HepG2 (cell line): Measurements from ENCODE around the gene KHNYN. TPM values are rescaled to one million over a fixed set of nuclear protein-coding genes. Genes with fewer than 3 reads are reported as not detected.

Experiments
- ATAD3A ChIP-seq: sonication (generic); formaldehyde crosslinking; IDR thresholded peaks from 2 replicates; pipeline ENCODE4 v1.4.0; 2020; ENCODE audit warnings: missing genetic modification reagents
- BHLHE40 ChIP-seq: IDR thresholded peaks from 2 replicates; pipeline ENCODE4 v1.6.1; 2011; ENCODE audit warnings: low read length, improper control_type of control experiment
- HOXA3 ChIP-seq: sonication (generic); formaldehyde crosslinking; IDR thresholded peaks from 2 replicates; pipeline ENCODE4 v1.5.0; 2020; ENCODE audit warnings: missing genetic modification reagents
- JUN ChIP-seq: sonication (generic); formaldehyde crosslinking; IDR thresholded peaks from 2 replicates; pipeline ENCODE4 v1.4.0; 2020; ENCODE audit warnings: mild to moderate bottlenecking, missing genetic modification reagents
- KLF13 ChIP-seq: sonication (generic); formaldehyde crosslinking; IDR thresholded peaks from 2 replicates; pipeline ENCODE4 v1.4.0; 2020; ENCODE audit warnings: mild to moderate bottlenecking, missing genetic modification reagents
- MAFF ChIP-seq: IDR thresholded peaks from 2 replicates; pipeline ENCODE4 v1.6.1; 2011; ENCODE audit warnings: low read depth, low read length, improper control_type of control experiment
- NR2F1 ChIP-seq, 2 experiments: fragments of 450-650 bp in 1 of 2; formaldehyde crosslinking in 1 of 2; IDR thresholded peaks; 2 replicates each; pipeline versions ENCODE4 v1.5.0 to v1.6.1; 2016 to 2020; ENCODE audit warnings: mild to moderate bottlenecking in 1 of 2, missing compliant biosample characterization in 1 of 2, missing genetic modification reagents in 1 of 2, moderate library complexity in 1 of 2
- PHF8 ChIP-seq: sonication (generic); formaldehyde crosslinking; IDR thresholded peaks from 2 replicates; pipeline ENCODE4 v1.5.0; 2020; ENCODE audit warnings: missing genetic modification reagents
- SIN3A ChIP-seq: IDR thresholded peaks from 2 replicates; pipeline ENCODE4 v1.6.1; 2011; ENCODE audit warnings: low read depth, mild to moderate bottlenecking, control low read depth, low read length, borderline replicate concordance
- STAT5B ChIP-seq: sonication (generic); formaldehyde crosslinking; IDR thresholded peaks from 2 replicates; pipeline ENCODE4 v1.4.0; 2020; ENCODE audit warnings: missing genetic modification reagents
- TEAD2 ChIP-seq: sonication (generic); formaldehyde crosslinking; IDR thresholded peaks from 2 replicates; pipeline ENCODE4 v1.9.0; 2021; ENCODE audit warnings: missing genetic modification reagents
- TRIM24 ChIP-seq: sonication (generic); formaldehyde crosslinking; IDR thresholded peaks from 2 replicates; pipeline ENCODE4 v1.8.0; 2022; ENCODE audit warnings: mild to moderate bottlenecking, missing genetic modification reagents
- ZFP82 ChIP-seq: sonication (generic); formaldehyde crosslinking; IDR thresholded peaks from 2 replicates; pipeline ENCODE4 v1.5.1; 2020; ENCODE audit warnings: mild to moderate bottlenecking, missing genetic modification reagents, borderline replicate concordance
- ZIK1 ChIP-seq: sonication (generic); formaldehyde crosslinking; IDR thresholded peaks from 2 replicates; pipeline ENCODE4 v1.5.0; 2020; ENCODE audit warnings: mild to moderate bottlenecking, low read depth, missing genetic modification reagents, borderline replicate concordance
- ZNF10 ChIP-seq: sonication (generic); formaldehyde crosslinking; IDR thresholded peaks from 2 replicates; pipeline ENCODE4 v1.4.0; 2020; ENCODE audit warnings: mild to moderate bottlenecking, low read depth, missing genetic modification reagents, borderline replicate concordance
- ZNF180 ChIP-seq: sonication (generic); formaldehyde crosslinking; IDR thresholded peaks from 2 replicates; pipeline ENCODE4 v1.4.0; 2020; ENCODE audit warnings: low read depth, missing genetic modification reagents, borderline replicate concordance
- ZNF296 ChIP-seq: sonication (generic); formaldehyde crosslinking; conservative IDR thresholded peaks from 2 replicates; pipeline ENCODE4 v1.5.0; 2020; ENCODE audit warnings: mild to moderate bottlenecking, missing genetic modification reagents
- ZNF510 ChIP-seq: sonication (generic); formaldehyde crosslinking; IDR thresholded peaks from 2 replicates; pipeline ENCODE4 v1.4.0; 2020; ENCODE audit warnings: low read depth, mild to moderate bottlenecking, missing genetic modification reagents
- ZNF556 ChIP-seq: sonication (generic); formaldehyde crosslinking; IDR thresholded peaks from 2 replicates; pipeline ENCODE4 v1.4.0; 2020; ENCODE audit warnings: mild to moderate bottlenecking, missing genetic modification reagents, borderline replicate concordance
- ZNF619 ChIP-seq: sonication (generic); formaldehyde crosslinking; IDR thresholded peaks from 2 replicates; pipeline ENCODE4 v1.4.0; 2020; ENCODE audit warnings: mild to moderate bottlenecking, missing genetic modification reagents
- ZNF878 ChIP-seq: sonication (generic); formaldehyde crosslinking; IDR thresholded peaks from 2 replicates; pipeline ENCODE4 v1.8.1; 2023; ENCODE audit warnings: mild to moderate bottlenecking, missing genetic modification reagents, moderate library complexity
- polyA plus RNA-seq, 8 experiments: library from polyadenylated mRNA; depleted of rRNA in 3 of 8; stranded (reverse) in 7 of 8; unstranded in 1 of 8; fragments of >200 nt; fragmentation: Illumina TruSeq in 4 of 8; extraction: Trizol in 4 of 8; gene quantifications; 2 replicates each; pipeline versions ENCODE4 v1.2.1 to v1.2.3, GENCODE V29; 2011 to 2016; ENCODE audit warnings: low read depth in 4 of 8, missing spikeins in 1 of 8, mixed read lengths in 1 of 8; ENCODE audit not compliant: insufficient read depth in 1 of 8
- total RNA-seq, 5 experiments: library from RNA; depleted of rRNA; stranded (reverse); fragments of >200 nt; fragmentation: Illumina TruSeq; extraction: Trizol; gene quantifications; 2 replicates each; pipeline ENCODE4 v1.2.3, GENCODE V29; 2016; ENCODE audit warnings: low read depth in 1 of 5
- TF ChIP-seq, protein P1 (sequence below): sonication (generic); formaldehyde crosslinking; IDR thresholded peaks from 2 replicates; pipeline ENCODE4 v1.8.1; 2023; ENCODE audit warnings: mild to moderate bottlenecking, inconsistent platforms, moderate library complexity, missing genetic modification reagents, borderline replicate concordance
- TF ChIP-seq, protein P2 (sequence below): sonication (generic); formaldehyde crosslinking; IDR thresholded peaks from 2 replicates; pipeline ENCODE4 v1.4.0; 2020; ENCODE audit warnings: missing genetic modification reagents
- TF ChIP-seq, protein P3 (sequence below): sonication (generic); formaldehyde crosslinking; IDR thresholded peaks from 2 replicates; pipeline ENCODE4 v1.8.0; 2022; ENCODE audit warnings: missing genetic modification reagents, mild to moderate bottlenecking, inconsistent platforms, borderline replicate concordance
- TF ChIP-seq, protein P4 (sequence below): sonication (generic); formaldehyde crosslinking; IDR thresholded peaks from 2 replicates; pipeline ENCODE4 v1.5.0; 2020; ENCODE audit warnings: missing genetic modification reagents

The KHNYN gene
- total and polyA plus RNA-seq, 2 of the 13 experiments (the other 11 are each of a cell fraction or from before 2014, with no cell fraction given): 52.8 to 75.7 TPM

DNA sequence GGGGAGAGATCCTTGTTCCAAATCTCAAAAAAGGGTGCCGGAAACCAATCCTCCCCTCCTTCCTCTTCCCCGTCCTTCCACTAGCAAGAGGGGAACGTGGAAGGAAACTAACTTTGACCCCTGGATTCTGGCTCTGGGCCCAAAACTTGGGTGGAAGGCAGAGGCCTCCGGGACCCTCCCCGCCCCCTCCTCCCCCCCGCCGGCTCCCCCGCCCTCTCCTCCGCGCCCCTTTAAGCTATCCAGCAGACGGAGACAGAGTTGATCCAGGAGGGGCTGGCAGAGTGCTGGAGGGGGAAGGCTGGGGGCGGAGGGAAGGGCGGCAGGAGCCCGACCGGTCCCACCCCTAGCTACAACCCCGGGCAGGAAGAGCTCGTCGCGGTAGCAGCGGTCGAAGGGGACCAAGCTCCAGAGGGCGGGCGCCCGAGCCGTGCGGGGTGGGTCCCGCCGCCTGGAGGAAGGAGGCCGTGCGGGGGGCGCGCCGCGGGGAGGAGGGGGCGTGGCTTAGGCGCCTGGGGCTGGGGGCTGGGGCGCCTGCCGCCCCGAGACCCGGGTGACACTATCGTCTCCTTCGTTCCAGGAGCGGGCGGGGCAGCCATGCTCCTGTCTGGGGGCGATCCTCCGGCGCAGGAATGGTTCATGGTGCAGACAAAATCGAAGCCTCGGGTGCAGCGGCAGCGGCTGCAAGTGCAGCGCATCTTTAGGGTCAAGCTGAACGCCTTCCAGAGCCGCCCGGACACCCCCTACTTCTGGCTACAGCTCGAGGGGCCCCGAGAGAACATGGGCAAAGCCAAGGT lies 30.9 kb upstream of the KHNYN start, which contains the start of gene NYNRIN (continued):
- TF ChIP-seq KLF13 (CRISPR knock-in tag): no peak
- peak; percentile 85; the same call in 1 of the 2 replicates for TF ChIP-seq ZNF619
- TF ChIP-seq BHLHE40: no peak
- TF ChIP-seq, protein P1, sequence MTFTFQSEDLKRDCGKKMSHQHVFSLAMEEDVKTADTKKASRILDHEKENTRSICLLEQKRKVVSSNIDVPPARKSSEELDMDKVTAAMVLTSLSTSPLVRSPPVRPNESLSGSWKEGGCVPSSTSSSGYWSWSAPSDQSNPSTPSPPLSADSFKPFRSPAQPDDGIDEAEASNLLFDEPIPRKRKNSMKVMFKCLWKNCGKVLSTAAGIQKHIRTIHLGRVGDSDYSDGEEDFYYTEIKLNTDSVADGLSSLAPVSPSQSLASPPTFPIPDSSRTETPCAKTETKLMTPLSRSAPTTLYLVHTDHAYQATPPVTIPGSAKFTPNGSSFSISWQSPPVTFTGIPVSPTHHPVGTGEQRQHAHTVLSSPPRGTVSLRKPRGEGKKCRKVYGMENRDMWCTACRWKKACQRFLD (CRISPR knock-in tag): 0 out of 2 replicates have a peak, but pooled peaks have one; percentile 17
- no peak for TF ChIP-seq ZNF556 (CRISPR knock-in tag)
- TF ChIP-seq, protein P2, sequence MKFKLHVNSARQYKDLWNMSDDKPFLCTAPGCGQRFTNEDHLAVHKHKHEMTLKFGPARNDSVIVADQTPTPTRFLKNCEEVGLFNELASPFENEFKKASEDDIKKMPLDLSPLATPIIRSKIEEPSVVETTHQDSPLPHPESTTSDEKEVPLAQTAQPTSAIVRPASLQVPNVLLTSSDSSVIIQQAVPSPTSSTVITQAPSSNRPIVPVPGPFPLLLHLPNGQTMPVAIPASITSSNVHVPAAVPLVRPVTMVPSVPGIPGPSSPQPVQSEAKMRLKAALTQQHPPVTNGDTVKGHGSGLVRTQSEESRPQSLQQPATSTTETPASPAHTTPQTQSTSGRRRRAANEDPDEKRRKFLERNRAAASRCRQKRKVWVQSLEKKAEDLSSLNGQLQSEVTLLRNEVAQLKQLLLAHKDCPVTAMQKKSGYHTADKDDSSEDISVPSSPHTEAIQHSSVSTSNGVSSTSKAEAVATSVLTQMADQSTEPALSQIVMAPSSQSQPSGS (CRISPR knock-in tag): no peak
- no peak for TF ChIP-seq MAFF
- no peak for TF ChIP-seq NR2F1 (CRISPR knock-in tag; IDR thresholded peaks at IDR 0.05)
- TF ChIP-seq ZFP82: no peak
- TF ChIP-seq ZIK1 (CRISPR knock-in tag): no peak; the same call in 1 of the 2 replicates
- no peak for TF ChIP-seq SIN3A
- TF ChIP-seq STAT5B (CRISPR knock-in tag): no peak
- TF ChIP-seq ZNF296 (CRISPR knock-in tag): no peak
- TF ChIP-seq, protein P3, sequence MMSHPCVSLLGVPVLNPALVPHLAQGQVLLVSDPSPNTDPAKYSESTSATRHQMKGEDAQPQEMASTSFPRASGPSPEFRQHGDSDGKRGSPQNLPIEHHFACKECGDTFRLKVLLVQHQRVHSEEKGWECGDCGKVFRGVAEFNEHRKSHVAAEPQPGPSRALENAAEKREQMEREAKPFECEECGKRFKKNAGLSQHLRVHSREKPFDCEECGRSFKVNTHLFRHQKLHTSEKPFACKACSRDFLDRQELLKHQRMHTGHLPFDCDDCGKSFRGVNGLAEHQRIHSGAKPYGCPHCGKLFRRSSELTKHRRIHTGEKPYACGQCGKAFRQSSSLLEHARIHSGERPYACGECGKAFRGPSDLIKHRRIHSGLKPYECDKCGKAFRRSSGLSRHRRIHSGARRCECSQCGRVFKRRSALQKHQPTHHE (CRISPR knock-in tag): no peak
- TF ChIP-seq TRIM24 (CRISPR knock-in tag): no peak
- TF ChIP-seq TEAD2 (CRISPR knock-in tag): no peak
- no peak for TF ChIP-seq HOXA3 (CRISPR knock-in tag)
- TF ChIP-seq ZNF10: no peak
- no peak for TF ChIP-seq PHF8 (CRISPR knock-in tag)
- TF ChIP-seq ATAD3A (CRISPR knock-in tag): no peak
- no peak for TF ChIP-seq ZNF878 (CRISPR knock-in tag)
- TF ChIP-seq, protein P4, sequence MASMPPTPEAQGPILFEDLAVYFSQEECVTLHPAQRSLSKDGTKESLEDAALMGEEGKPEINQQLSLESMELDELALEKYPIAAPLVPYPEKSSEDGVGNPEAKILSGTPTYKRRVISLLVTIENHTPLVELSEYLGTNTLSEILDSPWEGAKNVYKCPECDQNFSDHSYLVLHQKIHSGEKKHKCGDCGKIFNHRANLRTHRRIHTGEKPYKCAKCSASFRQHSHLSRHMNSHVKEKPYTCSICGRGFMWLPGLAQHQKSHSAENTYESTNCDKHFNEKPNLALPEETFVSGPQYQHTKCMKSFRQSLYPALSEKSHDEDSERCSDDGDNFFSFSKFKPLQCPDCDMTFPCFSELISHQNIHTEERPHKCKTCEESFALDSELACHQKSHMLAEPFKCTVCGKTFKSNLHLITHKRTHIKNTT: no peak
- TF ChIP-seq ZNF510 (CRISPR knock-in tag): 0 out of 2 replicates have a peak, but pooled peaks have one; percentile 49
- TF ChIP-seq ZNF180 (CRISPR knock-in tag): no peak
- TF ChIP-seq JUN (CRISPR knock-in tag): no peak
